Astrocyte of the cerebellum (primary cell): ENCODE results near the gene NAALADL1.

Experiments
- DNase-seq: peaks from one replicate; pipeline ENCODE4 v3.0.0-alpha.2; 2011; ENCODE audit warnings: low read depth
- H3K4me3 ChIP-seq: 2 replicates; pipeline ENCODE4 v1.5.1; 2011; ENCODE audit warnings: mild to moderate bottlenecking, low read depth, low read length, moderate library complexity
- CTCF ChIP-seq: IDR thresholded peaks from 2 replicates; pipeline ENCODE4 v1.5.1; 2012; ENCODE audit warnings: low read length, low read depth, moderate library complexity, mild to moderate bottlenecking; ENCODE audit errors: missing control alignments
- in situ Hi-C: cut with HindIII; loops from 2 replicates; pipeline ENCODE4 v1.10.0; 2017; ENCODE audit warnings: low sequenced_read_pairs

Gene NAALADL1

GRCh38 chr11:65043881-65044501 lies 14.4 kb downstream of the NAALADL1 start:
- in situ Hi-C loops, result no loop called here
- TF ChIP-seq CTCF, result no peak

GRCh38 chr11:65042891-65043290 lies 15.5 kb downstream of the NAALADL1 start:
- DNase-seq, result no peak
- no peak overlapping the region for H3K4me3 ChIP-seq
- in situ Hi-C loops, result no loop called here
- TF ChIP-seq CTCF, result no peak

More at GRCh38 chr11:65043881-65044501, 14.4 kb downstream of the NAALADL1 start:
- H3K4me3 ChIP-seq, result no peak overlapping the region
- DNase-seq, result no peak

- peak within 1 kb of the TSS; percentile 64 for H3K4me3 ChIP-seq
- in situ Hi-C loops, result no loop called here
- peak; percentile 85 for DNase-seq
- TF ChIP-seq CTCF, result no peak
These were observed 17.3 kb downstream of the NAALADL1 start, which contains the start of gene SAC3D1 for GRCh38 chr11:65040847-65041622. SAC3D1 (plus strand) TSS chr11:65041210; CDS start chr11:65041293, 83 bp downstream.

DNA sequence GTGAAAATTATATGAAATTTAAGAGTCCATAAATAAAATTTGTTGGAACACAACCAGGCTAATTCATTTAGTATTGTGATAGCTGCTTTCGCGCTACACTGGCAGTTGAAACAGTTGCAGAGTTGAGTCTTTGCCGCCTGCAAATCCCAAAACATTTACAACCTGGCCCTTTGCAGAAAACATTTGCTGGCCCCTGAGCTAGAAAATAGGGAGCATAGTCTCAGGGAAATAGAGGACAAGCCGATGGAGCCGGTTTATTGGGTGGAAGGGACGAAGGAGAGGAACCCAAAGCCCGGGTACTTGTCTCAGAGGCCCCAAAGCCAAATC lies 17.9 kb downstream of the NAALADL1 start:
- DNase-seq, result no peak
- peak overlapping the region; percentile 64 for H3K4me3 ChIP-seq
- no peak for TF ChIP-seq CTCF
- in situ Hi-C loops, result no loop called here

- no peak overlapping the region for H3K4me3 ChIP-seq
- TF ChIP-seq CTCF, result no peak
- no peak for DNase-seq
- in situ Hi-C loops, result no loop called here
These were observed 21.4 kb downstream of the NAALADL1 start for GRCh38 chr11:65036931-65037330.

GRCh38 chr11:65035579-65035978 lies 22.8 kb downstream of the NAALADL1 start:
- in situ Hi-C loops, result no loop called here
- no peak overlapping the region for H3K4me3 ChIP-seq
- no peak for TF ChIP-seq CTCF
- DNase-seq, result no peak
